SH-SY5Y (cell line): Measurements from ENCODE around the gene NKIRAS1.

Experiments
- GATA2 ChIP-seq: IDR thresholded peaks from 2 replicates; pipeline ENCODE4 v1.6.1; 2011; ENCODE audit warnings: mild to moderate bottlenecking, low read depth, low read length
- GATA3 ChIP-seq: IDR thresholded peaks from 2 replicates; pipeline ENCODE4 v1.6.1; 2011; ENCODE audit warnings: low read depth, mild to moderate bottlenecking, low read length, moderate library complexity

- TF ChIP-seq GATA3 (no peak), GATA2 (no peak)
Measured at GRCh38 chr3:23895181-23895580, 21.6 kb downstream of the NKIRAS1 start.
